ENCODE measurements around the gene CLTCL1.

- TF ChIP-seq, protein P1, sequence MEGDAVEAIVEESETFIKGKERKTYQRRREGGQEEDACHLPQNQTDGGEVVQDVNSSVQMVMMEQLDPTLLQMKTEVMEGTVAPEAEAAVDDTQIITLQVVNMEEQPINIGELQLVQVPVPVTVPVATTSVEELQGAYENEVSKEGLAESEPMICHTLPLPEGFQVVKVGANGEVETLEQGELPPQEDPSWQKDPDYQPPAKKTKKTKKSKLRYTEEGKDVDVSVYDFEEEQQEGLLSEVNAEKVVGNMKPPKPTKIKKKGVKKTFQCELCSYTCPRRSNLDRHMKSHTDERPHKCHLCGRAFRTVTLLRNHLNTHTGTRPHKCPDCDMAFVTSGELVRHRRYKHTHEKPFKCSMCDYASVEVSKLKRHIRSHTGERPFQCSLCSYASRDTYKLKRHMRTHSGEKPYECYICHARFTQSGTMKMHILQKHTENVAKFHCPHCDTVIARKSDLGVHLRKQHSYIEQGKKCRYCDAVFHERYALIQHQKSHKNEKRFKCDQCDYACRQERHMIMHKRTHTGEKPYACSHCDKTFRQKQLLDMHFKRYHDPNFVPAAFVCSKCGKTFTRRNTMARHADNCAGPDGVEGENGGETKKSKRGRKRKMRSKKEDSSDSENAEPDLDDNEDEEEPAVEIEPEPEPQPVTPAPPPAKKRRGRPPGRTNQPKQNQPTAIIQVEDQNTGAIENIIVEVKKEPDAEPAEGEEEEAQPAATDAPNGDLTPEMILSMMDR (IDR thresholded peaks at IDR 0.05), result no peak
- TF ChIP-seq POLR2A (IDR thresholded peaks at IDR 0.05), result no peak
Observed at GRCh38 chr22:19232623-19233022, 58.9 kb downstream of the CLTCL1 start.
